HFF-Myc (cell line): ENCODE results near the gene FAM240A.

ENCODE experiments used
- DNase-seq: peaks from one replicate; pipeline ENCODE4 v3.0.0-alpha.2; 2011; ENCODE audit warnings: low read depth; ENCODE audit errors: extremely low read depth
- H3K4me3 ChIP-seq: replicated peaks from 2 replicates; pipeline ENCODE4 v1.5.1; 2011; ENCODE audit warnings: low read depth, mild to moderate bottlenecking, control low read depth, low read length
- CTCF ChIP-seq: IDR thresholded peaks from 2 replicates; pipeline ENCODE4 v1.5.1; 2012; ENCODE audit warnings: mild to moderate bottlenecking, low read depth, low read length, control low read depth; ENCODE audit errors: missing control alignments

FAM240A gene

DNA sequence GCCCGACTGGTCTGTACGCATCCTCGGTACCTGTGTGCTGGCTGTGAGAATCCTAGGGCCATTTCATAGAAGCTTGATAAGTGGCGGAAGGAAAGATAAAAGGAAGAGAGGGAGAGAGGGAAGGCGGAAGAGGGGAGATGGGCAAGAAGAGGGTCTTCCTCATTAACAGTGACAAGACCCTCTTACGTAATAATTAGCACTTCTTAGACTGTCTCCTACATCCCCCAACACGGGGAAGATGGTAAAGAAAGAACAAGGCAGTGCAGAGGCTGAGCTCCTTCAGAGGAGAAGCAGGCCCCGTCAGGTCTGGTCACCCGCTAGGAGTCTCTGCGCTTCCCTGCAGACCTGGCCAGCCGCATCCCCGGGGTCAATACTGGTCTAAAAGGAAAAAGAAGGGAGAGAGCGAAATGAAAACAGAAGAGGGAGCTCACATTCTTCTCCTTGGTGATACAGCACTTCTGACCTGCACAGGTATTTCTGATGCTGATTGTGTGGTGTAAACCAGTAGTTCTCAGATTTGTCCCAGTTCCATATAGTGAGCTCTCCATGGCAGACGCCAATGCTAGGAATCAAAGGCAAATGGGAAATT, 19.0 kb upstream of the FAM240A start:
- no peak overlapping the region for H3K4me3 ChIP-seq
- no peak for DNase-seq
- TF ChIP-seq CTCF = no peak

DNA sequence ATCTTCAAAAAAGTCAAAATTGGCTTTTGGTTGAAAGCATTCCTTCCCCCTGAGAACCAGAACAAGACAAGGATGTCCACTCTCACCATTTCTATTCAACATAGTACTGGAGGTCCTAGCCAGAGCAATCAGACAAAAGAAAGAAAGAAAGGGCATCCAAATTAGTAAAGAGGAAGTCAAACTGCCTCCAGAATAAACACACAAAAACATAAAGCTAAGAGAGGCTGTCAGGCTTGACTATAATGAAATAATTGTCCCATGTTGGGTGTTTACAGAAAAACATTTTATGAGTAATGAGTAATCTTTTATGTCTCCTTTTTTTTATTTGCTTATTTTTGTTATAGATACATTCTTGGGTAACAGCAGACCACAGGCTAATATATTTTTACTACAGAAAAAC, 18.3 kb upstream of the FAM240A start:
- no peak for TF ChIP-seq CTCF
- DNase-seq = no peak

GRCh38 chr3:46594723-46595122, 17.6 kb upstream of the FAM240A start:
- no peak overlapping the region for H3K4me3 ChIP-seq
- no peak for DNase-seq
- TF ChIP-seq CTCF = no peak

More for the DNA sequence above, 18.3 kb upstream of the FAM240A start:
- no peak overlapping the region for H3K4me3 ChIP-seq

GRCh38 chr3:46595819-46596314, 16.5 kb upstream of the FAM240A start:
- no peak for TF ChIP-seq CTCF
- no peak overlapping the region for H3K4me3 ChIP-seq
- DNase-seq = no peak

- H3K4me3 ChIP-seq = no peak overlapping the region
- DNase-seq = no peak
- no peak for TF ChIP-seq CTCF
Observed at GRCh38 chr3:46599590-46599989, 12.7 kb upstream of the FAM240A start.

GRCh38 chr3:46603446-46604046, 8.8 kb upstream of the FAM240A start:
- H3K4me3 ChIP-seq = no peak overlapping the region
- no peak for DNase-seq
- TF ChIP-seq CTCF = no peak
